Endodermal cell (in vitro differentiated cells): ENCODE results near the gene FAM186B. TPM values are rescaled to one million over a fixed set of nuclear protein-coding genes. Genes with fewer than 3 reads are reported as not detected.

ENCODE experiments used
- DNase-seq: peaks from one replicate; pipeline ENCODE4 v3.0.0-alpha.2; 2017
- H3K27ac ChIP-seq: 2 replicates; pipeline ENCODE4 v1.5.1; 2013; ENCODE audit warnings: mild to moderate bottlenecking, low read depth, low read length, moderate library complexity
- H3K27me3 ChIP-seq: 2 replicates; pipeline ENCODE4 v1.6.1; 2013; ENCODE audit warnings: mild to moderate bottlenecking, low read length, moderate library complexity; ENCODE audit not compliant: insufficient read depth, control insufficient read depth, poor library complexity, severe bottlenecking
- H3K36me3 ChIP-seq: 2 replicates; pipeline ENCODE4 v1.7.0; 2013; ENCODE audit warnings: mild to moderate bottlenecking, low read length, moderate library complexity; ENCODE audit not compliant: control insufficient read depth, insufficient read depth
- H3K4me1 ChIP-seq: one replicate; pipeline ENCODE4 v1.7.0; 2013; ENCODE audit warnings: low read length; ENCODE audit not compliant: control insufficient read depth, insufficient read depth
- H3K4me3 ChIP-seq: 2 replicates; pipeline ENCODE4 v1.5.1; 2013; ENCODE audit warnings: mild to moderate bottlenecking, low read length, moderate library complexity
- H3K9ac ChIP-seq: 2 replicates; pipeline ENCODE4 v1.6.1; 2013; ENCODE audit warnings: mild to moderate bottlenecking, low read length, moderate library complexity; ENCODE audit not compliant: poor library complexity, severe bottlenecking; ENCODE audit errors: extremely low read depth
- H3K9me3 ChIP-seq: 2 replicates; pipeline ENCODE4 v1.6.1; 2013; ENCODE audit warnings: mild to moderate bottlenecking, low read length, moderate library complexity; ENCODE audit not compliant: control insufficient read depth
- H3K27ac Mint-ChIP-seq: 2 replicates; pipeline ENCODE4 v1.8.0; 2020; ENCODE audit warnings: mixed read lengths
- H3K27me3 Mint-ChIP-seq: 2 replicates; pipeline ENCODE4 v1.8.0; 2021; ENCODE audit warnings: mild to moderate bottlenecking, mixed read lengths; ENCODE audit not compliant: insufficient read depth
- H3K36me3 Mint-ChIP-seq: 2 replicates; pipeline ENCODE4 v1.8.0; 2020; ENCODE audit warnings: low read depth, mixed read lengths
- H3K4me1 Mint-ChIP-seq: 2 replicates; pipeline ENCODE4 v1.8.0; 2020; ENCODE audit warnings: mixed read lengths
- H3K4me3 Mint-ChIP-seq: 2 replicates; pipeline ENCODE4 v1.8.0; 2020; ENCODE audit warnings: mild to moderate bottlenecking, moderate library complexity, mixed read lengths
- H3K9me3 Mint-ChIP-seq: 2 replicates; pipeline ENCODE4 v1.8.0; 2020; ENCODE audit warnings: mild to moderate bottlenecking, mixed read lengths
- CTCF ChIP-seq: fragments of 200-600 bp; sonication (generic); conservative IDR thresholded peaks from 2 replicates; pipeline ENCODE4 v1.5.0; 2021; ENCODE audit warnings: antibody characterized with exemption, mild to moderate bottlenecking
- WGBS, 2 experiments: methylation state at CpG; one replicate each; pipeline versions ENCODE4 v1.1.5 to v1.1.7; 2013; ENCODE audit warnings: missing lambda C conversion rate in 2 of 2, mixed read lengths in 1 of 2; ENCODE audit not compliant: insufficient coverage in 1 of 2, insufficient read length in 1 of 2; 5-methylcytosine and 5-hydroxymethylcytosine counted together
- total RNA-seq, 2 donors: library from RNA; stranded (reverse); fragmentation: NEBNext Ultra II Directional in 1 of 2; extraction: Animal tissue kit (Norgen Biotek cat#: 25700) in 1 of 2; gene quantifications; 2 replicates in 1 of 2; 3 replicates in 1 of 2; pipeline ENCODE4 v1.2.1, GENCODE V29; 2021

Gene FAM186B
- total RNA-seq, 2 donors from 2014 or later = 0.22 to 0.26 TPM

GRCh38 chr12:49562831-49563230, 42.6 kb downstream of the FAM186B start:
- Mint-ChIP-seq H3K36me3 (peaks cover 51% of the 10 kb centered on the region), H3K9me3 (no peaks in the 10 kb centered on the region), H3K4me1 (peaks cover 6% of the 10 kb centered on the region), H3K27me3 (no peaks in the 10 kb centered on the region), H3K27ac (no peak overlapping the region), H3K4me3 (no peak overlapping the region)
- Histone ChIP-seq H3K27me3 (no peaks in the 10 kb centered on the region), H3K9me3 (no peaks in the 10 kb centered on the region), H3K36me3 (peaks cover 75% of the 10 kb centered on the region), H3K27ac (no peak overlapping the region), H3K4me1 (peaks cover 4% of the 10 kb centered on the region), H3K9ac (no peak overlapping the region), H3K4me3 (no peak overlapping the region)
- WGBS, 2 experiments = 95 to 96% methylated on average over 6 of the region's 6 CpGs
- no peak for DNase-seq
- TF ChIP-seq CTCF = no peak

- no peak overlapping the region for H3K4me3 Mint-ChIP-seq
- WGBS, 2 experiments = 94 to 100% methylated on average over 4 to 6 of the region's 6 CpGs
- H3K36me3 Mint-ChIP-seq = peaks cover 51% of the 10 kb centered on the region
Observed at GRCh38 chr12:49562233-49562632, 43.2 kb downstream of the FAM186B start.

GRCh38 chr12:49560695-49561094, 44.7 kb downstream of the FAM186B start:
- Mint-ChIP-seq H3K36me3 (peaks cover 50% of the 10 kb centered on the region), H3K4me3 (no peak overlapping the region), H3K4me1 (no peaks in the 10 kb centered on the region), H3K27ac (no peak overlapping the region), H3K27me3 (no peaks in the 10 kb centered on the region), H3K9me3 (no peaks in the 10 kb centered on the region)
- Histone ChIP-seq H3K4me3 (no peak overlapping the region), H3K27ac (no peak overlapping the region), H3K27me3 (no peaks in the 10 kb centered on the region), H3K36me3 (peaks cover 85% of the 10 kb centered on the region), H3K9me3 (no peaks in the 10 kb centered on the region), H3K9ac (no peak overlapping the region), H3K4me1 (no peaks in the 10 kb centered on the region)
- no peak for DNase-seq
- WGBS, 2 experiments = 91 to 94% methylated on average over 3 to 7 of the region's 7 CpGs
- no peak for TF ChIP-seq CTCF

More at GRCh38 chr12:49562233-49562632, 43.2 kb downstream of the FAM186B start:
- H3K27me3 ChIP-seq = no peaks in the 10 kb centered on the region
- H3K9ac ChIP-seq = no peak overlapping the region
- Mint-ChIP-seq H3K27ac (no peak overlapping the region), H3K27me3 (no peaks in the 10 kb centered on the region), H3K9me3 (no peaks in the 10 kb centered on the region), H3K4me1 (peaks cover 4% of the 10 kb centered on the region)
- peaks cover 78% of the 10 kb centered on the region for H3K36me3 ChIP-seq
- H3K4me3 ChIP-seq = no peak overlapping the region
- H3K27ac ChIP-seq = no peak overlapping the region
- no peak for TF ChIP-seq CTCF
- H3K9me3 ChIP-seq = no peaks in the 10 kb centered on the region
- DNase-seq = no peak
- peaks cover 4% of the 10 kb centered on the region for H3K4me1 ChIP-seq
